ENCODE data around the gene NDUFB10. TPM values are rescaled to one million over a fixed set of nuclear protein-coding genes. Genes with fewer than 3 reads are reported as not detected.

The NDUFB10 gene
- total RNA-seq, 2 donors from 2014 or later, result 219 to 272 TPM

DNA sequence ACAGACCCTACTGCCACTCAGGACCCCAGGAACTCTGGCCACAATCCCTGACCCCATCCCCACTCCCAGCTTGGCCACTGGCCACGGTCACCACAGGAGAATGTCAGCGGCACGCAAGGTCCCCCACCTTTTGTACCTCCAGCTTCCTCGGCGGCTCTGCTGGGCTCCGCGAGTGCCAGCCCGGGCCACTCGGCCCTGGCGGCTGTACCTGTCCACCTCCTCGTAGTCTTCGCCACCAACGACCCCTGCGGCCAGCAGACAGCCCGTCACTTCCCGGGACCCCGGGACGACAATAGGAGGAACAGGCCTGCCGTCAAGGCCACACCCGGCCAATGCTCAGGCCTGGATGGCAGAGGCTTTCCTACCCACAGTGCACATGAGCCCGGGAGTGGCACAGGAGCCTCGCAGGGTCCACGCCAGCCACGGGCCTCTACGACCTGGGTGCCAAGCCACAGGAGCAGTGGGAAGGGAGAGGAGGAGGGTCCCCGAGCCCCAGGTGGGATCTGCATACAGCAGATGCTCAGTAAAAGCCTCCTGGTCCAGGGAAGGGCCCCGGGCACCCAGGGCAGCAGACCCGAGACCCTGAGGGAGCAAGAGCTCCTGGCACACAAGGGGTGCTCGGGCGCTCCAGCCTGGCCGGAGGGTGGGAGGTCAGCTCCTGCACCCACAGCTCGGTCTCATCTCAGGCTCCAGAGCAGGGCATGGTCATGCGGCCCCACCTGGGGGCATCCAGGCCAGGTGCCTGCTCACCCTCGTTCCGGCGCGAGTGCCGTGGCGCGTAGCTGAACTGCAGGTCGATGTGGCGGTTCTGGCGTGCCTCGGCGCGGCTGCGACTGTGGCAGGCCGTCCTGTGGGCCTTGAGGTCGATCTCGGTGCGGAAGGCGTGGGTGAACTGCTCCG, 42.4 kb downstream of the NDUFB10 start:
- Histone ChIP-seq H3K4me3 (no peak overlapping the region), H3K9me3 (no peaks in the 10 kb centered on the region), H3K9ac (ENCODE audit: low read depth in 2 of 2, low read length in 2 of 2) (no peak overlapping the region), H3K36me3 (peaks cover 41% of the 10 kb centered on the region), H3K27ac (no peak overlapping the region), H3K4me1 (peaks cover 15% of the 10 kb centered on the region), H3K27me3 (no peaks in the 10 kb centered on the region)
- intact Hi-C loops (cut with DNase I), result no loop called here
- TF ChIP-seq, protein P1, sequence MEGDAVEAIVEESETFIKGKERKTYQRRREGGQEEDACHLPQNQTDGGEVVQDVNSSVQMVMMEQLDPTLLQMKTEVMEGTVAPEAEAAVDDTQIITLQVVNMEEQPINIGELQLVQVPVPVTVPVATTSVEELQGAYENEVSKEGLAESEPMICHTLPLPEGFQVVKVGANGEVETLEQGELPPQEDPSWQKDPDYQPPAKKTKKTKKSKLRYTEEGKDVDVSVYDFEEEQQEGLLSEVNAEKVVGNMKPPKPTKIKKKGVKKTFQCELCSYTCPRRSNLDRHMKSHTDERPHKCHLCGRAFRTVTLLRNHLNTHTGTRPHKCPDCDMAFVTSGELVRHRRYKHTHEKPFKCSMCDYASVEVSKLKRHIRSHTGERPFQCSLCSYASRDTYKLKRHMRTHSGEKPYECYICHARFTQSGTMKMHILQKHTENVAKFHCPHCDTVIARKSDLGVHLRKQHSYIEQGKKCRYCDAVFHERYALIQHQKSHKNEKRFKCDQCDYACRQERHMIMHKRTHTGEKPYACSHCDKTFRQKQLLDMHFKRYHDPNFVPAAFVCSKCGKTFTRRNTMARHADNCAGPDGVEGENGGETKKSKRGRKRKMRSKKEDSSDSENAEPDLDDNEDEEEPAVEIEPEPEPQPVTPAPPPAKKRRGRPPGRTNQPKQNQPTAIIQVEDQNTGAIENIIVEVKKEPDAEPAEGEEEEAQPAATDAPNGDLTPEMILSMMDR (IDR thresholded peaks at IDR 0.05), result no peak
- DNase-seq, result no peak

- Histone ChIP-seq H3K9me3 (no peaks in the 10 kb centered on the region), H3K27ac (no peak overlapping the region), H3K4me3 (no peak overlapping the region), H3K4me1 (peaks cover 21% of the 10 kb centered on the region), H3K27me3 (no peaks in the 10 kb centered on the region), H3K9ac (ENCODE audit: low read depth in 2 of 2, low read length in 2 of 2) (no peak overlapping the region), H3K36me3 (peaks cover 41% of the 10 kb centered on the region)
- TF ChIP-seq, protein P1 (IDR thresholded peaks at IDR 0.05), result no peak
- DNase-seq, result no peak
- intact Hi-C loops (cut with DNase I), result no loop called here
These were observed 43.3 kb downstream of the NDUFB10 start for GRCh38 chr16:2002406-2003230.

DNA sequence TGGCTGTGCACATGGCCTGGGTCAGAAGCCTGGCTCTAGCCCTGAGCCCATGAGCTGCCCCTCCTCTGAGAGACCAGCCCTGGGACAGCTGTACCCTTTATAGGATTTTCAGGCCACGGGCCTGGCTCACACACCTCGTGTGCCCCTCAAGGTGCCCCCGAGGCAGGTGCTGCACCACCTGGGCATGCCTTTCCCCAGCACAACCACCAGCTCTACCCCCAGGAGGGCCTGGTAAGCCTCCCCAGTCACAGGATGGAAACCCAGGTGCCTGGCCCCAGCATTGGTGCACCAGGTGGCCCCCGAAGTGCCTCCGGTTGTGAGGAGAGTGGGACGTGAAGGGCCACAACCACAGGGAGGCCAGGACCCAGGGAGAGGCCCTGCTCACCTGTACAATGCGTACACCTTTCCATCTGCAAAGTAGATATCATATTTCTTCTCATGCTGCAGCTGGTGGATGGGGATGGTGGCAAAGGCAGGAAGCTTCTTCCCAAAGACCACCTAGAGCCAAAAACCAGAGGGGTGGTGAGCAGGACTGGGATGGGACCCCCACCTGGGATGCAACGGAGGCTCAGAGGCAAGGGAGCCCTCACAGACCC, 44.0 kb downstream of the NDUFB10 start:
- intact Hi-C loops (cut with DNase I), result no loop called here
- H3K4me3 ChIP-seq, result no peak overlapping the region
- peaks cover 36% of the 10 kb centered on the region for H3K36me3 ChIP-seq
- TF ChIP-seq, protein P1 (IDR thresholded peaks at IDR 0.05), result no peak
- H3K4me1 ChIP-seq, result peaks cover 29% of the 10 kb centered on the region
- no peak overlapping the region for H3K9ac ChIP-seq (ENCODE audit: low read depth in 2 of 2, low read length in 2 of 2)
- peak overlapping the region; percentile 23 for H3K27ac ChIP-seq
- no peak for DNase-seq
- no peaks in the 10 kb centered on the region for H3K27me3 ChIP-seq
- no peaks in the 10 kb centered on the region for H3K9me3 ChIP-seq

GRCh38 chr16:2003827-2004641, 44.7 kb downstream of the NDUFB10 start:
- H3K27ac ChIP-seq, result peak overlapping the region; percentile 23
- no peak overlapping the region for H3K4me3 ChIP-seq
- peaks cover 29% of the 10 kb centered on the region for H3K36me3 ChIP-seq
- no peaks in the 10 kb centered on the region for H3K27me3 ChIP-seq
- intact Hi-C loops (cut with DNase I), result no loop called here
- no peaks in the 10 kb centered on the region for H3K9me3 ChIP-seq
- TF ChIP-seq, protein P1 (IDR thresholded peaks at IDR 0.05), result peak; percentile 96
- DNase-seq, result peak; percentile 93
- peaks cover 29% of the 10 kb centered on the region for H3K4me1 ChIP-seq
- H3K9ac ChIP-seq (ENCODE audit: low read depth in 2 of 2, low read length in 2 of 2), result peak overlapping the region in 1 of 2 donors; percentile 64

Measured in colonic mucosa (tissue), 4 donors.